Measurements from ENCODE around the gene GGA2.
"Not testable (repeated sequence)": the region's sequence is repeated elsewhere in the genome, so short reads cannot be mapped to it uniquely, and the experiment has no call there.

Gene GGA2, protein sequence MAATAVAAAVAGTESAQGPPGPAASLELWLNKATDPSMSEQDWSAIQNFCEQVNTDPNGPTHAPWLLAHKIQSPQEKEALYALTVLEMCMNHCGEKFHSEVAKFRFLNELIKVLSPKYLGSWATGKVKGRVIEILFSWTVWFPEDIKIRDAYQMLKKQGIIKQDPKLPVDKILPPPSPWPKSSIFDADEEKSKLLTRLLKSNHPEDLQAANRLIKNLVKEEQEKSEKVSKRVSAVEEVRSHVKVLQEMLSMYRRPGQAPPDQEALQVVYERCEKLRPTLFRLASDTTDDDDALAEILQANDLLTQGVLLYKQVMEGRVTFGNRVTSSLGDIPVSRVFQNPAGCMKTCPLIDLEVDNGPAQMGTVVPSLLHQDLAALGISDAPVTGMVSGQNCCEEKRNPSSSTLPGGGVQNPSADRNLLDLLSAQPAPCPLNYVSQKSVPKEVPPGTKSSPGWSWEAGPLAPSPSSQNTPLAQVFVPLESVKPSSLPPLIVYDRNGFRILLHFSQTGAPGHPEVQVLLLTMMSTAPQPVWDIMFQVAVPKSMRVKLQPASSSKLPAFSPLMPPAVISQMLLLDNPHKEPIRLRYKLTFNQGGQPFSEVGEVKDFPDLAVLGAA
- 124 reads per million, percentile 86 among the genes with 10 or more reads in this experiment for total RNA-seq

DNA sequence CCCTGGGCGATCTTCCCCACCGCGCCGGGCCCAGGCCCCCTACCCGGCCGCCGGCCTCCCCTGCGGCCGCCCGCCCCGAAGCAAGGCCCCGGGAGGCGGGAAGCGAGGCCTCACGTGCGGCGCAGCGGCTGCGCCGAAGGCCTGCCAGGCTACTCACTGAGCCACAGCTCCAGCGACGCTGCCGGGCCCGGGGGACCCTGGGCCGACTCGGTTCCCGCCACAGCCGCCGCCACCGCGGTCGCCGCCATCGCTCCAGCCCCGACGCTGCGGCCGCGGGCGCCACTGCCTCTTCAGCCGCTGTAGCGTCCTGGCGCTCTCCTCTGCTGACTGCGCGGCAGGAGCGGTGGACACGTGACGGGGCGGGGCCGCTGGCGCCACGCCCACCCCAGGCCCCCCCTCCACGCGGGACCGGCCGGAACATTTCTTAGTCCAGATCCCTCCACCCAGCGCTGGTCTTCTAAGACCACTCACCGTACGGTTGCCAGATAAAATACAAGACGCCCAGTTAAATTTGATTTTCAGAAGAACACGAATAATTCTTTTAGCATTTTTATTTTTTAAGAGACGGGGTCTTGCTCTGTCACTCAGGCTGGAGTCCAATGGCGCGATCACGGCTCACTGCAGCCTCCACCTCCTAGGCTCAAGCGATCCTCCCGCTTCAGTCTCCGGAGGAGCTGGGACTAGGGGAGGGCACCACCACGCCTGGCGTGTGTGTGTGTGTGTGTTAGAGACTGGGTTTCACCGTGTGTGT is at the start of gene GGA2:
Gene GGA2 (minus strand): TSS at position 331 of the 751 bp plus-strand sequence. CDS start 83 bp downstream, at position 248.
- DNase-seq = peak; percentile 69

GRCh38 chr16:23557779-23558702 is 47.7 kb upstream of the GGA2 start:
- no peak for DNase-seq

DNA sequence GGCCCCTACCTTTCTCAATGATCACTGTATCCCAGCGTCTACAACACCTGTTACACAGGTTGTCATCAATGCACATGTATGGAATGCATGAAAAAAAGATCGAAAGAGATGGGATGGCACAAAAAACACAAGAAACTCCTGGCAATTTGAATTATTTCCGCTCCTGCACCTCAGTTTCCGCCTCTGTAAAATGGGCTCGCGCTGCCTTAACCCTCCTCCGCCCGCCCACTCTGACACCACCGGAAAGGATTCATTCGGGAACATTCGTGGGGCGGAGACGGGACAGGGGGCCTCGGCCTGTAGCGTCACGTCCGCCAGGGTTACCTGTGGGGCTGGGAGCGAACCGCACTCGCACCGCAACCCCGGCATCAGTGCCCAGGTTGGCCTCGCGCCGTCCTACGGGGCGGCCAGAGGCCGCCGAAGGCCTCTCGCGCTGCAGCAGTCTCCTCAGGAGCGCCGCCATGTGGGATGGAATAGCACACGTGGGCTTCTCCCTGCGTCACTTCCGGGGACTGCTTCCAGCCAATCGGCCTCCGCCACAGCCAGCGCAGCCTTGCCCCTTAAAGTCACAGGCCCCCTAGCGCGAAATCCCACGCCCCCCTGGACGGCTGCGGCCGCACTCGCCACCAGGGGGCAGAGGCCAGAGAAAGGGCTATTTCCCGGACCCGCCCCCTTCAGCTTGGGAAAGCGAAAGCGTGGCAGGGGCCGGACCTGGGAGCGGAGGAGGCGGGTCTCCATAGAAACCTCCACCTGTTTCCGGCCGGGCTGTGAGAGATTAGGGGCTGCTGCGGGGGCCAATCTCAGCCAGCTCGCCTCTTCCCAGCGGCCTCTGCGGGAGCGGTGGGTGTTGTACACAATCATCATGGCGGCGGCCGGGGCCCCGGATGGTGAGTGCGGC is 46.8 kb upstream of the GGA2 start, which contains the start of the genes EARS2 and UBFD1:
Gene EARS2 (minus strand): TSS at position 470 of the 898 bp plus-strand sequence. CDS start 7 bp downstream, at position 463.
Gene UBFD1 (plus strand): TSS at position 847 of the 898 bp plus-strand sequence. CDS start 16 bp downstream, at position 863.
- peak; percentile 91 for DNase-seq

DNA sequence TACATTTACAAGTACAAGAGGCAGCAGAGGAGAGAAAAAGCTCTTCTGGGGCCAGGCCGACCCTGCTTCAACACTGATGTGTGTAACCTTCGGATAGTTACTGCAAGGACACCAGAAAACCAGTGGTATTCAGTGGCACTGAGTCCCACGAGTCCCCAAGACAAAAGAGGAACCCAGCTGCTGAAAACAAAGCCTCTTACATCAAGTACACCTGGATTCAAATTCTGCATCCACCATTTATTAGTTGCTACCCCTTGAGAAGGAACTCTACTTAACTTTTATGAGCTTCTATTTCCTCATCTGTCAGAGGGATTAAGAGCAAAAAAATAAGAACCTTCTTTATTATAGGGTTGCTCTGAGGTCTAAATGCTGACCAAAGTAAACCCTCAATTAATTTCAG is 44.2 kb upstream of the GGA2 start:
- no peak for DNase-seq

DNA sequence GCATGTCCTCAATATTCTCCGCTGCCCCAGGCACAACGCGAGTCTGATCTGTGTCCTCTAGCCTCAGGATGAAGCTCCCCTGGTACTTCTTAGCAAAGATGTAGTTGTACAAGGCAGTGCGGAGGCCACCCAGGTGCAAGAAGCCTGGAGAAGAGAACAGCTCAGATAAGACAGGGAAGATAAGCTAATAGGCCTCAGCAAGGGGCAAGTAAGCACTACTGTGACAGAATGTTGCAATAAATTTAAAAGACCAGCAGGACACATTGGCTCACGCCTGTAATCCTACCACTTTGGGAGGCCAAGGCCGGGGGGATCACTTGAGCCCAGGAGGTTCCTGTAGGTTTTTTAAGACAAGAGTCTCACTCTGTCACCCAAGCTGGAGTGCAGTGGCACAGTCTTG is 41.9 kb upstream of the GGA2 start:
- no peak for DNase-seq

DNA sequence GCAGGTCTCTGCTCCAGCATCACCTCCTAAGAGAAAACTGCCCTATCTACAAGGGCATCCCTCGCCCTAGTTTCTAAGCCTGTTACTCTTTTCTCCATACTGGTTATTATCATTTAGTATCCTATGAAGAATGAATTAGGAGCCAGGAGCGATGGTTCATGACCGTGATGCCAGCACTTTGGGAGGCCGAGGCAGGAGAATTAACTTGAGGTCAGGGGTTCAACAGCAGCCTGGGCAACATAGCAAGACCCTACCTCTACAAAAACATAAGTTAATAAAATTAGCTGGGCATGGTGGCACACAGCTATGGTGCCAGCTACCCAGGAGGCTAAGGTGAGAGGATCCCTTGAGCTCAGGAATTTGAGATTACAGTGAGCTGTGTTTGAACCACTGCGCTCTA is 39.6 kb upstream of the GGA2 start:
- no peak for DNase-seq

DNA sequence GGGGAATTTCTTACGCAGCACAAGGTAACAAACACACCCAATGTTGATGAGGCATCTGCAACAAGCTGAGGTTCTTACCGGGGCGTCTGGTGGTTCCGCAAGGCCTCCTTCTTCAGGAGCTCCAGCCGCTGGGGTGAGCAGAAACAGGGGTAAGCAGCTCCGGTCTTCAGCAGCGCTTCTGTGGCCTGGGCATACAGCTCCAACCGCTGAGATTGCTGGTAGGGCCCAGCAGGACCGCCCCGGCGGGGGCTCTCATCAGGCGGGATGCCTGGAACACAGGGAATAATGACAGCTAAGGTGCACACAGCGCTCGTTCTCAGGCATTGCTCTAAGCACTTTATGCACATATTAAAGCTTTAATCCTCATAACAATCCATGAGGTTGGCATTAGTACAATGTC is 34.1 kb upstream of the GGA2 start:
- DNase-seq = no peak

DNA sequence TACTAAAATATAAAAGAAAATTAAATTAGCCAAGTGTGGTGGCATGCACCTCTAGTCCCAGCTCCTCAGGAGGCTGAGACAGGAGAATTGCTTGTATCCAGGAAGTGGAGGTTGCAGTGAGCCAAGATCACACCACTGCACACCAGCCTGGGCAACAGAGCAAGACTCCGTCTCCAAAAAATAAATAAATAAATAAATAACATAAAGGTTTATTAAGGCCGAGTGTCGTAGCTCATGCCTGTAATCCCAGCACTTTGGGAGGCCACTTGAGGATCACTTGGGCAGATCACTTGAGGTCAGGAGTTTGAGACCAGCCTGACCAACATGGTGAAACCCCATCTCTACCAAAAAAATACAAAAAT is 30.5 kb upstream of the GGA2 start:
- not testable (repeated sequence) for DNase-seq

DNA sequence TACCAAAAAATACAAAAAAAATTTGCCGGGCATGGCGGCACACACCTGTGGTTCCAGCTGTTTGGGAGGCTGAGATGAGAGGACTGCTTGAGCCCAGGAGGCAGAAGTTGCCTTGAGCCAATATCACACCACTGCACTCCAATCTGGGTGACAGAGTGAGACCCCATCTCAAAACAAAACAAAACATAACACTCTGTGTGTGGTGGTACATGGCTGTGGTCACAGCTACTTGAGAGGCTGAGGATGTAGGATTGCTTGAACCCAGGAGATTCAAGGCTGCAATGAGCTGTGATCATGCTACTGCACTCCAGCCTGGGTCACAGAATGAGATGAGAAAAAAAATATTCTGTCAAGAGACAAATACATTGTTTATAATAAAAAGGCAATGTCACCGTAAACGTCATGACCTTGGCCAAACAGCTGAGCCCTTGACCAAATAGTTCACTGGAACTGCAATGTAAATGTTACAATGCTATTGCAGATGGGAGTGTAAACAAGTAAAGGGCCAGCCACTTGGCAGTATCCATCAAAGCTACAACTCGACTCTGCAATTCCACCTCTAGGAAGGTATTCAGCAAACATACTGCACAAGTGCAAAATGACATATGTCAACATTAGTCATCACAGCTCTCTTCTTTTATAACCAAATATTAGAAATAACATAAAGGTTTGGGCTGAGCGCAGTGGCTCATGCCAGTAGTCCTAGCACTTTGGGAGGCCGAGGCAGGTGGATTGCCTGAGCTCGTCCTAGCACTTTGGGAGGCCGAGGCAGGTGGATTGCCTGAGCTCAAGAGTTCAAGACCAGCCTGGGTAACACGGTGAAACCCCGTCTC is 29.9 kb upstream of the GGA2 start:
- DNase-seq = no peak

GRCh38 chr16:23538919-23539278 is 28.6 kb upstream of the GGA2 start:
- DNase-seq = no peak

GRCh38 chr16:23537390-23537789 is 27.1 kb upstream of the GGA2 start:
- no peak for DNase-seq

DNA sequence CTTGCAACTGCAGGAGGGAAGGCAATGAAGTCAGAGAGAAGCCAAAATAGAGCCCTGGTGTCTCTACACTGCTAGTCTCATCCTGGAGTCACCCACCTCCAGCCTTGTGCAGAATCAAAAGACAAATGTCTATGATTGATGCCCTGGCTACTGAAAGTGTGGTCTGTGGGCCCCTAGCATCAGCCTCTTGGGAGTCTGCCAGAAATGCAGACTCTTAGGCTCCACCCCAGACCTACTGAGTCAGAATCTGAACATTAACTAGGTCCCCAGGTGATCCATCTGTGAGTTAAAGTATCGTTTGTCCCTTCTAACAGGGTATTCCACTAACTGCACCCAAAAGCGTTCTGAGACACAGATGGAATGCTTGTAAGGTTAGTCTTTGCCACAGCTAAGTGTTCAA is 25.6 kb upstream of the GGA2 start:
- no peak for DNase-seq

DNA sequence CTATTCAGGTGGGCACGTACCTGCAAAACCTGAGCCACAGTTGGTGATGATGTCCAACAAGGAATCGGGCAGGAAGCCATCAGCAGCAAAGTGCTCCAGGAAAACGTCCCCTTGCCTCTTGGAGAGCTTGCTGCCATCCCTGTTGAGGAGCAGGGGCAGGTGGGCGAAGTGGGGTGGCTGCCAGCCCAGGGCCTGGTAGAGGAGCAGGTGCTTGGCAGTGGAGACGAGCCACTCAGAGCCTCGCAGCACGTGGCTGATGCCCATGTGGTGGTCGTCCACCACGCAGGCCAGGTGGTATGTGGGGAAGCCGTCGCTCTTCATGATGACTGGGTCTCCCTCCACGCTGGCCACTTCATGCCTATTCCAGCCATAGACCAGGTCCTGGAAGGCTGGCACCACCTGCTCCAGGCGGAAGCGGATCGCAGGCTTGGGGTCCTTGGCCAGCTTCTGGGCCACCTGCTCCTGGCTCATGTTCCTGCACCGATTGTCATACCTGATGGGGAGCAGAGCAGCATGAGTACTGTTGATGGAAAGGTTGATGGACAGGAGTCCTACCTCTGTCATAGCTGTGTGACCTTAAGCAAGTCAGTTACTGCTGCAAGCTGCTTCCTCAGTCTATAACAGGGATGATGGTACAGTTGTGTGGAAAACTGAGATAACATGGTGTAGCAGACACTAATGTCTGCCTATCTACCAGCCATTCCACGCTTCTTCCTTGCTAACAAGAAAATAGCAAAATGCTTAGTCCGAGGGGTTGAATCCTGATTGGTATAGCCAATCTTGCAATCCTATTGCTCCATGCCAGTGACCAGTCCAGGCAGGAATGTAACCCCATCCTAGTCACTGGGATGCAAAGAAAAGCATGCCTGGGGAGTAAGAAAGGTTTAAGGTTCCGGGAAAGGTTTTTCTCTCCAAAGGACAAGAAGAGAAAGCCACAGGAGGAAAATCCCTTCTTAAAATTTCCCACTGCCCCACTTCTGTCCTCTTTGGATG is 24.9 kb upstream of the GGA2 start:
- no peak for DNase-seq

DNA sequence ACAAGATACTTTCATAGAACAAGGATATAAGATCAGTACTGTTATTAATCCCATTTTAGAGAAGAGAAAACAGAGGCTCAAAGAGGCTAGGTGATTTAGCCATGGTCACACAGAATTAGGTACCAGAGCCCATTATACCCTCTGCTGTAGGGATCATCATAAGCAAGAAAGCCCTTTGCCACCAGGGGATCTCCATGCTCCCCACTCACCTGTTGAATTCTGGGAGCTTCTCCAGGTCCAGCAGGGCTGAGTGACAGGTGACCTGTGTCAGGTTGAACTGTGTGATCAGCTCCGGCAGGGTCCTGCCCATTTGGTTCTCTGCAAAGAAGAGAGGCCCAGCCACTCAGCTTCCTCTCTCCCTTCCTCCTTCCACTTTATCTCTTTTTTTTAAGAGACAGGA is 22.2 kb upstream of the GGA2 start:
- DNase-seq = no peak

- no peak for DNase-seq
These were observed 19.8 kb upstream of the GGA2 start for GRCh38 chr16:23530062-23530461.

DNA sequence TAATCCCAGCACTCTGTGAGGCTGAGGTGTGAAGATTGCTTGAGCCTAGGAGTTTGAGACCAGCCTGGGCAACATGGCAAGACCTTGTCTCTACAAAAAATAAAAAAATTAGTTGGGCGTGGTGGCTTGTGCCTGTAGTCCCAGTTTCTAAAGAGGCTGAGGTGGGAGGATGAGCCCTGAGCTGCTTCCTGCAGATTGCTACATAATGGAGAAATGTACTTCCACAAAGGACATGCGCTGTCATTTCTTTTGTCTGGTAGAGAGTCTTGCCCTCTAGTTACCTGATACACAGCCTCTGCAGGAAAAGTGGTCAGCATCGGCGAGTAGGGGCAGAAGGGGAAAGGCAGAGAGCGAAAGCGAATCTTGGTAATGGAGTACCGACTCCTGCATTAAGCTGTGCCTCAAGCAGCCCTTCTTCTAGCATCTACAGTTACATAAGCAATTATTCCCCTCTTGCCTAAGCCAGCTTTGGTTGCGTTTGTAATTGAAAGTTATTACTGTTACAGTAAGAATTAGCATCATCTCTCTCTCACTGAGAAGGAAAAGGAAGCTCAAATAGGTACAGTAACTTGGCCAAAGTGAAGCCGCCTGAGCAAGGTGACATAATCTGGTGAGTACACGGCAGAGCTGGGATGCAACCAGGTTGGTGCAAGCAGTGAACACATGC is 18.5 kb upstream of the GGA2 start:
- DNase-seq = no peak

GRCh38 chr16:23527961-23528643 is 17.8 kb upstream of the GGA2 start:
- DNase-seq = no peak

- DNase-seq = no peak
These were observed 14.6 kb upstream of the GGA2 start for GRCh38 chr16:23524886-23525285.
